PC-9 (cell line): Measurements from ENCODE around the gene DENND1A. TPM values are rescaled to one million over a fixed set of nuclear protein-coding genes. Genes with fewer than 3 reads are reported as not detected.

Experiments
- BruUV-seq: library from RNA; stranded (reverse); fragments of 400-500 nt; replicated peaks from 2 replicates; lab custom pipeline; 2021; lab: Mats Ljungman, UMichigan
- CTCF ChIA-PET: fragments of 300-600 bp; sonication (Branson Sonifier 250); formaldehyde crosslinking; loops from one replicate; lab custom pipeline; 2022; ENCODE audit warnings: antibody characterized with exemption; lab: Charles Lee
- POLR2A ChIA-PET: fragments of 300-600 bp; sonication (Branson Sonifier 250); formaldehyde crosslinking; loops from one replicate; lab custom pipeline; 2022; ENCODE audit warnings: antibody characterized with exemption; ENCODE audit not compliant: unreplicated experiment; lab: Charles Lee
- DNase-seq, 2 experiments: peaks; one replicate each; pipeline versions ENCODE4 v3.0.0 to v3.0.0-alpha.2; 2015 to 2022; ENCODE audit warnings: mixed read lengths in 1 of 2
- H2AFZ ChIP-seq: fragments of 200-600 bp; sonication (generic); 2 replicates; pipeline ENCODE4 v1.8.1; 2017; ENCODE audit warnings: antibody characterized with exemption
- H3F3A ChIP-seq: fragments of 200-600 bp; sonication (generic); 2 replicates; pipeline ENCODE4 v1.8.1; 2017; ENCODE audit warnings: antibody characterized with exemption, mild to moderate bottlenecking, low read depth; ENCODE audit not compliant: insufficient read depth
- H3K27ac ChIP-seq: fragments of 200-600 bp; sonication (generic); 2 replicates; pipeline ENCODE4 v1.6.1; 2016; ENCODE audit warnings: mixed run types
- H3K27me3 ChIP-seq: fragments of 200-600 bp; sonication (generic); 2 replicates; pipeline ENCODE4 v1.6.1; 2016; ENCODE audit warnings: low read depth, mixed run types; ENCODE audit not compliant: insufficient read depth
- H3K36me3 ChIP-seq: fragments of 200-600 bp; sonication (generic); 2 replicates; pipeline ENCODE4 v1.6.1; 2016; ENCODE audit warnings: low read depth, mixed run types
- H3K4me1 ChIP-seq: fragments of 200-600 bp; sonication (generic); replicated peaks from 2 replicates; pipeline ENCODE4 v1.6.1; 2016; ENCODE audit warnings: mixed run types; ENCODE audit not compliant: insufficient read depth
- H3K4me2 ChIP-seq: fragments of 200-600 bp; sonication (generic); 2 replicates; pipeline ENCODE4 v1.6.1; 2017; ENCODE audit warnings: mixed run types
- H3K4me3 ChIP-seq: fragments of 200-600 bp; sonication (generic); 2 replicates; pipeline ENCODE4 v1.6.1; 2016; ENCODE audit warnings: mixed run types
- H3K79me2 ChIP-seq: fragments of 200-600 bp; sonication (generic); 2 replicates; pipeline ENCODE4 v1.6.1; 2017; ENCODE audit warnings: low read depth, mixed run types
- H3K9me2 ChIP-seq: fragments of 200-600 bp; sonication (generic); 2 replicates; pipeline ENCODE4 v1.8.1; 2017; ENCODE audit warnings: mild to moderate bottlenecking; ENCODE audit not compliant: insufficient read depth
- H3K9me3 ChIP-seq: fragments of 200-600 bp; sonication (generic); 2 replicates; pipeline ENCODE4 v1.8.1; 2016; ENCODE audit warnings: low read depth; ENCODE audit not compliant: insufficient read depth
- H4K20me1 ChIP-seq: fragments of 200-600 bp; sonication (generic); 2 replicates; pipeline ENCODE4 v1.8.1; 2017; ENCODE audit not compliant: insufficient read depth
- CTCF ChIP-seq: fragments of 200-600 bp; sonication (generic); conservative IDR thresholded peaks from 2 replicates; pipeline ENCODE4 v1.6.1; 2017; ENCODE audit warnings: mixed run types, antibody characterized with exemption, mild to moderate bottlenecking, moderate library complexity
- EZH2 ChIP-seq: fragments of 200-600 bp; sonication (generic); IDR thresholded peaks from 2 replicates; pipeline ENCODE4 v1.8.0; 2017; ENCODE audit warnings: antibody characterized with exemption, low read depth
- intact Hi-C: fragments of 100-400 bp; cut with micrococcal nuclease; formaldehyde crosslinking; loops from one replicate; pipeline ENCODE4 v1.10.0; 2022; ENCODE audit not compliant: unreplicated experiment
- total RNA-seq: library from RNA; stranded (reverse); gene quantifications from 2 replicates; pipeline ENCODE4 v1.2.3, GENCODE V29; 2021

Gene DENND1A
- total RNA-seq, 1 experiment from 2014 or later, result 37.7 TPM

GRCh38 chr9:123691765-123692303 lies 238.1 kb downstream of the DENND1A start:
- H4K20me1 ChIP-seq, result peaks cover under 1% of the 10 kb centered on the region; the same call in 1 of the 2 replicates
- no peak overlapping the region for H3K4me2 ChIP-seq
- DNase-seq, result no peak
- H3F3A ChIP-seq, result no peaks in the 10 kb centered on the region
- CTCF ChIA-PET, result no interaction called here
- no TSS peak for BruUV-seq
- intact Hi-C loops, result no loop called here
- H3K27ac ChIP-seq, result no peak overlapping the region
- H3K36me3 ChIP-seq, result no peaks in the 10 kb centered on the region
- TF ChIP-seq CTCF (no peak), EZH2 (no peak)
- no peaks in the 10 kb centered on the region for H3K79me2 ChIP-seq
- H3K4me1 ChIP-seq, result peaks cover 11% of the 10 kb centered on the region
- H2AFZ ChIP-seq, result no peak overlapping the region
- no peak overlapping the region for H3K4me3 ChIP-seq
- H3K9me3 ChIP-seq, result no peaks in the 10 kb centered on the region
- POLR2A ChIA-PET, result no interaction called here
- H3K27me3 ChIP-seq, result no peaks in the 10 kb centered on the region
- H3K9me2 ChIP-seq, result no peaks in the 10 kb centered on the region

DNA sequence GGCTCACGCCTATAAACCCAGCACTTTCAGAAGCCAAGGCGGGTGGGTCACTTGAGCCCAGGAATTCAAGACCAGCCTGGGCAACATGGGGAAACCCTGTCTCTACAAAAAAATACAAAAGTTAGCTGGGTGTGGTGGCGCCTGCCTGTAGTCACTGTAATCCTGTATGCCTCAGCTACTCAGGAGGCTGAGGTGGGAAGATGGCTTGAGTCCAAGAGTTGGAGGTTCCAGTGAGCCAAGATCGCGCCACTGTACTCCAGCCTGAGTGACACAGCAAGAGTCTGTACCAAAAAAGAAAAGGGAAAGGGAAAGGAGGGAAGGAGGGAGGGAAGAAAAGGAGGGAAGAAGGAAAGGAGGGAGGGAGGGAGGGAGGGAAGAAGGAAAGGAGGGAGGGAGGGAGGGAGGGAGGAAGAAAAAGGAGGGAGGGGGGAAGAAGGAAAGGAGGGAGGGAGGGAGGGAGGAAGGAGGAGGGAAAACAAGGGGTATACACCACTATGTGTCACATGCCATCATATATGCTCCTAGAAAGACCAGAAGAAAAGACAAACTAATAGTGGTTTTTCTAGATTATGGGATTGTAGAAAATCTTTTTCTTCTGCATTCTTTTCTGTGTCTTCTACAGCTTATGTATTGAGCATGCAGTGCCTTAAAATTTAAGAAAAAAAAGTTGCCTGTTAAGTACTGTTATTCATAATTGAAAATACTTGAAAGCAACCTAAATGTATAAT lies 240.1 kb downstream of the DENND1A start:
- Histone ChIP-seq H3K9me3 (no peaks in the 10 kb centered on the region), H4K20me1 (peaks cover 6% of the 10 kb centered on the region; the same call in 1 of the 2 replicates), H3K9me2 (no peaks in the 10 kb centered on the region), H3K4me2 (no peak overlapping the region), H3K4me1 (peaks cover 12% of the 10 kb centered on the region), H3K36me3 (no peaks in the 10 kb centered on the region), H3K79me2 (no peaks in the 10 kb centered on the region), H3F3A (no peaks in the 10 kb centered on the region), H3K27ac (no peak overlapping the region), H3K4me3 (no peak overlapping the region), H2AFZ (no peak overlapping the region), H3K27me3 (no peaks in the 10 kb centered on the region)
- no peak for TF ChIP-seq CTCF
- no peak for TF ChIP-seq EZH2
- POLR2A ChIA-PET, result no interaction called here
- CTCF ChIA-PET, result no interaction called here
- peak in 1 of 2 experiments; percentile 59 for DNase-seq
- no TSS peak for BruUV-seq
- intact Hi-C loops, result loop anchor here (5.0 kb wide), 1 partner anchor 237 kb away; no protein-coding TSS in a partner anchor

DNA sequence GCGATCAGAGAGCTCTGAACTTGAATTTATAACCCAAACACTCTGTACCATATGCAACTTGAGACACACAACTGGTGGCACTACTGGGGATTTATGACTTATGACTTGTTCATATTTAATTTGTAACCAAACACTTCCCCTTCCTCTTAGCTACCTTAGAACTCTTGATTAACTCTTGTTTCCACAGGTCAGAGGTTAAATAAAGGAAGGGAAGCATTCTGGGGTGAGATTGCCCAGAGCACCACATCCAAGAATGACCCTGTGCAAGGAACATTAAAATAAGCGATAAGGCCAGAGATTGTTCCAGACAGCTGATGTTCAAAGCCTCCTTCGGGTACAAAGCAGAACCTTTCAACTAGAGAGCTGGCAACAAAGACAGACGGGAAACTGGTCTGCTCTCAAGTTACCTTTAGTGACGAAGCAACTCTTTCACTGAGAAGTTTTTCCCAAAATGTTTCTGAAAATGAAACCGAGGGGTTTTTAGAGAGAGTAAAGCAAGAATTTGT lies 242.6 kb downstream of the DENND1A start:
- intact Hi-C loops, result loop anchor here (5.0 kb wide), 1 partner anchor 240 kb away; no protein-coding TSS in a partner anchor
- Histone ChIP-seq H2AFZ (no peak overlapping the region), H3K79me2 (no peaks in the 10 kb centered on the region), H4K20me1 (0 out of 2 replicates have a peak, but pooled peaks cover 6% of the 10 kb centered on the region), H3K9me3 (no peaks in the 10 kb centered on the region), H3K4me3 (no peak overlapping the region), H3K9me2 (no peaks in the 10 kb centered on the region), H3K4me2 (no peak overlapping the region), H3F3A (no peaks in the 10 kb centered on the region), H3K36me3 (no peaks in the 10 kb centered on the region), H3K4me1 (peaks cover 12% of the 10 kb centered on the region), H3K27me3 (no peaks in the 10 kb centered on the region), H3K27ac (no peak overlapping the region)
- no peak for TF ChIP-seq EZH2
- TF ChIP-seq CTCF, result no peak
- DNase-seq, result peak; percentile 9 to 55
- BruUV-seq, result no TSS peak
- POLR2A ChIA-PET, result interaction anchor here (0.5 to 0.6 kb wide), 2 partner anchors 73 to 856 kb away, joined by 7 to 9 read pairs; no protein-coding TSS in a partner anchor
- CTCF ChIA-PET, result interaction anchor here (0.6 kb wide), 1 partner anchor 353 kb away, joined by 12 read pairs; no protein-coding TSS in a partner anchor
